Activated T-cell treated with anti-CD3 and anti-CD28 coated beads, Interleukin-2, amount 50 U/mL, for 24 hours (primary cell): ENCODE results near the gene OSBP2.
"Not testable (repeated sequence)": the region's sequence is repeated elsewhere in the genome, so short reads cannot be mapped to it uniquely, and the experiment has no call there.

ENCODE experiments used
- DNase-seq: peaks from one replicate; pipeline ENCODE4 v3.0.0-alpha.2; 2020
- H3K27ac Mint-ChIP-seq: 2 replicates; pipeline ENCODE4 v1.8.0; 2020; ENCODE audit warnings: mild to moderate bottlenecking, mixed read lengths
- H3K27me3 Mint-ChIP-seq: 2 replicates; pipeline ENCODE4 v1.8.0; 2020; ENCODE audit warnings: mixed read lengths
- H3K36me3 Mint-ChIP-seq: 2 replicates; pipeline ENCODE4 v1.8.0; 2020; ENCODE audit warnings: low read depth, mixed read lengths
- H3K4me1 Mint-ChIP-seq: 2 replicates; pipeline ENCODE4 v1.8.0; 2020; ENCODE audit warnings: low read depth, mixed read lengths
- H3K4me3 Mint-ChIP-seq: 2 replicates; pipeline ENCODE4 v1.8.0; 2020; ENCODE audit warnings: mild to moderate bottlenecking, moderate library complexity, mixed read lengths
- H3K9me3 Mint-ChIP-seq: 2 replicates; pipeline ENCODE4 v1.8.0; 2020; ENCODE audit warnings: mixed read lengths

OSBP2 gene

GRCh38 chr22:30751529-30751928 lies 56.9 kb downstream of the OSBP2 start:
- Mint-ChIP-seq H3K4me3 (no peak overlapping the region), H3K27me3 (no peaks in the 10 kb centered on the region), H3K4me1 (peaks cover 6% of the 10 kb centered on the region), H3K9me3 (no peaks in the 10 kb centered on the region), H3K27ac (no peak overlapping the region), H3K36me3 (no peaks in the 10 kb centered on the region)
- DNase-seq = no peak

- no peak overlapping the region for H3K27ac Mint-ChIP-seq
- H3K4me3 Mint-ChIP-seq = no peak overlapping the region
- H3K27me3 Mint-ChIP-seq = no peaks in the 10 kb centered on the region
- no peaks in the 10 kb centered on the region for H3K4me1 Mint-ChIP-seq
- H3K9me3 Mint-ChIP-seq = no peaks in the 10 kb centered on the region
- no peak for DNase-seq
- no peaks in the 10 kb centered on the region for H3K36me3 Mint-ChIP-seq
Measured at GRCh38 chr22:30752771-30753170, 58.1 kb downstream of the OSBP2 start.

GRCh38 chr22:30753701-30754100 lies 59.0 kb downstream of the OSBP2 start:
- Mint-ChIP-seq H3K4me1 (no peaks in the 10 kb centered on the region), H3K36me3 (no peaks in the 10 kb centered on the region), H3K9me3 (no peaks in the 10 kb centered on the region), H3K27me3 (no peaks in the 10 kb centered on the region), H3K4me3 (no peak overlapping the region), H3K27ac (no peak overlapping the region)
- no peak for DNase-seq

GRCh38 chr22:30754521-30754920 lies 59.8 kb downstream of the OSBP2 start:
- H3K27ac Mint-ChIP-seq = no peak overlapping the region
- H3K4me3 Mint-ChIP-seq = no peak overlapping the region
- H3K4me1 Mint-ChIP-seq = no peaks in the 10 kb centered on the region
- no peak for DNase-seq
- no peaks in the 10 kb centered on the region for H3K9me3 Mint-ChIP-seq
- no peaks in the 10 kb centered on the region for H3K27me3 Mint-ChIP-seq
- no peaks in the 10 kb centered on the region for H3K36me3 Mint-ChIP-seq

GRCh38 chr22:30754971-30755758 lies 60.5 kb downstream of the OSBP2 start:
- DNase-seq = peak; percentile 60
- Mint-ChIP-seq H3K4me1 (no peaks in the 10 kb centered on the region), H3K36me3 (no peaks in the 10 kb centered on the region), H3K27ac (no peak overlapping the region), H3K9me3 (no peaks in the 10 kb centered on the region), H3K4me3 (no peak overlapping the region), H3K27me3 (no peaks in the 10 kb centered on the region)

- no peaks in the 10 kb centered on the region for H3K4me1 Mint-ChIP-seq
- H3K9me3 Mint-ChIP-seq = no peaks in the 10 kb centered on the region
- no peak overlapping the region for H3K27ac Mint-ChIP-seq
- DNase-seq = no peak
- no peaks in the 10 kb centered on the region for H3K27me3 Mint-ChIP-seq
- H3K4me3 Mint-ChIP-seq = no peak overlapping the region
- H3K36me3 Mint-ChIP-seq = no peaks in the 10 kb centered on the region
Measured at GRCh38 chr22:30755759-30756124, 61.1 kb downstream of the OSBP2 start.

- H3K4me3 Mint-ChIP-seq = no peak overlapping the region
- peaks cover 2% of the 10 kb centered on the region for H3K4me1 Mint-ChIP-seq
- H3K9me3 Mint-ChIP-seq = no peaks in the 10 kb centered on the region
- peak overlapping the region; percentile 37 for H3K27ac Mint-ChIP-seq
- DNase-seq = no peak
- H3K27me3 Mint-ChIP-seq = no peaks in the 10 kb centered on the region
- H3K36me3 Mint-ChIP-seq = no peaks in the 10 kb centered on the region
Measured at GRCh38 chr22:30763815-30764673, 69.4 kb downstream of the OSBP2 start.

- H3K4me1 Mint-ChIP-seq = peaks cover 2% of the 10 kb centered on the region
- H3K36me3 Mint-ChIP-seq = no peaks in the 10 kb centered on the region
- H3K27me3 Mint-ChIP-seq = no peaks in the 10 kb centered on the region
- no peak overlapping the region for H3K4me3 Mint-ChIP-seq
- no peak overlapping the region for H3K27ac Mint-ChIP-seq
- H3K9me3 Mint-ChIP-seq = no peaks in the 10 kb centered on the region
- DNase-seq = no peak
Measured at GRCh38 chr22:30767661-30768060, 73.0 kb downstream of the OSBP2 start.

GRCh38 chr22:30770716-30771115 lies 76.0 kb downstream of the OSBP2 start:
- H3K9me3 Mint-ChIP-seq = no peaks in the 10 kb centered on the region
- no peaks in the 10 kb centered on the region for H3K27me3 Mint-ChIP-seq
- no peak overlapping the region for H3K27ac Mint-ChIP-seq
- H3K4me3 Mint-ChIP-seq = no peak overlapping the region
- H3K36me3 Mint-ChIP-seq = no peaks in the 10 kb centered on the region
- no peaks in the 10 kb centered on the region for H3K4me1 Mint-ChIP-seq
- DNase-seq = no peak

GRCh38 chr22:30773919-30774318 lies 79.2 kb downstream of the OSBP2 start:
- H3K27ac Mint-ChIP-seq = no peak overlapping the region
- H3K9me3 Mint-ChIP-seq = no peaks in the 10 kb centered on the region
- DNase-seq = no peak
- no peaks in the 10 kb centered on the region for H3K27me3 Mint-ChIP-seq
- H3K36me3 Mint-ChIP-seq = no peaks in the 10 kb centered on the region
- no peaks in the 10 kb centered on the region for H3K4me1 Mint-ChIP-seq
- H3K4me3 Mint-ChIP-seq = no peak overlapping the region

GRCh38 chr22:30774566-30774965 lies 79.9 kb downstream of the OSBP2 start:
- no peaks in the 10 kb centered on the region for H3K27me3 Mint-ChIP-seq

GRCh38 chr22:30776476-30776875 lies 81.8 kb downstream of the OSBP2 start:
- no peak for DNase-seq
- Mint-ChIP-seq H3K9me3 (no peaks in the 10 kb centered on the region), H3K4me3 (no peak overlapping the region), H3K4me1 (peaks cover 2% of the 10 kb centered on the region), H3K36me3 (no peaks in the 10 kb centered on the region), H3K27ac (no peak overlapping the region), H3K27me3 (no peaks in the 10 kb centered on the region)

More at GRCh38 chr22:30774566-30774965, 79.9 kb downstream of the OSBP2 start:
- Mint-ChIP-seq H3K27ac (no peak overlapping the region), H3K4me3 (no peak overlapping the region), H3K36me3 (no peaks in the 10 kb centered on the region), H3K9me3 (no peaks in the 10 kb centered on the region), H3K4me1 (no peaks in the 10 kb centered on the region)
- no peak for DNase-seq

GRCh38 chr22:30777146-30777545 lies 82.5 kb downstream of the OSBP2 start:
- H3K4me1 Mint-ChIP-seq, H3K27me3 Mint-ChIP-seq, H3K4me3 Mint-ChIP-seq, H3K36me3 Mint-ChIP-seq, DNase-seq, H3K9me3 Mint-ChIP-seq, H3K27ac Mint-ChIP-seq: not testable (repeated sequence)

- H3K4me3 Mint-ChIP-seq = no peak overlapping the region
- H3K27me3 Mint-ChIP-seq = no peaks in the 10 kb centered on the region
- no peak overlapping the region for H3K27ac Mint-ChIP-seq
- DNase-seq = no peak
- H3K4me1 Mint-ChIP-seq = peaks cover 2% of the 10 kb centered on the region
- no peaks in the 10 kb centered on the region for H3K36me3 Mint-ChIP-seq
- no peaks in the 10 kb centered on the region for H3K9me3 Mint-ChIP-seq
Measured at GRCh38 chr22:30777587-30777986, 82.9 kb downstream of the OSBP2 start.

- no peak for DNase-seq
- H3K27me3 Mint-ChIP-seq = no peaks in the 10 kb centered on the region
- H3K9me3 Mint-ChIP-seq = no peaks in the 10 kb centered on the region
- H3K4me1 Mint-ChIP-seq = peaks cover 2% of the 10 kb centered on the region
- H3K27ac Mint-ChIP-seq = no peak overlapping the region
- H3K36me3 Mint-ChIP-seq = no peaks in the 10 kb centered on the region
- H3K4me3 Mint-ChIP-seq = no peak overlapping the region
Measured at GRCh38 chr22:30778261-30778660, 83.6 kb downstream of the OSBP2 start.
